GM12892 (cell line): ENCODE data around the gene GRPEL1.

Experiments
- POLR2AphosphoS5 ChIP-seq: IDR thresholded peaks from 2 replicates; pipeline ENCODE4 v1.6.1; 2011; ENCODE audit warnings: low read depth, low read length, control low read depth
- TAF1 ChIP-seq: IDR thresholded peaks from 2 replicates; pipeline ENCODE4 v1.6.1; 2011; ENCODE audit warnings: low read depth, mild to moderate bottlenecking, control low read depth, low read length, borderline replicate concordance

DNA sequence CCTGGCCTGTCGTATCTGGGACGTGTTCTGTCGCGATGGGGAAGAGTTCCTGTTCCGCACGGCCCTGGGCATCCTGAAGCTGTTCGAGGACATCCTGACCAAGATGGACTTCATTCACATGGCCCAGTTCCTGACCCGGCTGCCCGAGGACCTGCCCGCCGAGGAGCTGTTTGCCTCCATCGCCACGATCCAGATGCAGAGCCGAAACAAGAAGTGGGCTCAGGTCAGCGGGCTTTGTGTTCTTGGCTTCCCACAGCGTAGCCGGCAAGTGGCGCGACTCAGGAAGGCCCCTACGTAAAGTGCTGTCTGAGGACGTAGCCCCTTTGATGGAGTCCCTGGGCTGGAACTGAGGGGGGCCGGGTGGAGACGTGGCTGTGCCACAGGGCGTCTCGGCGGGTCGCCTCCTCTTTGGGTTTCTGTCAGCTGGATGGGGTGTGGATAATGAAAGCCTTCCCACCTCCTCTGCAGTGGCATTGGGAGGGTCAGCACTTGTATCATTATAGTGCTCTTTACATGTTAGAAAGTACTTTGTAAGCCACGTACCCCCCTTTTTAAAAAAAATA, 42.7 kb downstream of the GRPEL1 start:
- TF ChIP-seq POLR2AphosphoS5, result no peak
- no peak for TF ChIP-seq TAF1
